ENCODE measurements around the gene ANKRD24.
"Not testable (repeated sequence)": the region's sequence is repeated elsewhere in the genome, so short reads cannot be mapped to it uniquely, and the experiment has no call there.

Gene ANKRD24

DNA sequence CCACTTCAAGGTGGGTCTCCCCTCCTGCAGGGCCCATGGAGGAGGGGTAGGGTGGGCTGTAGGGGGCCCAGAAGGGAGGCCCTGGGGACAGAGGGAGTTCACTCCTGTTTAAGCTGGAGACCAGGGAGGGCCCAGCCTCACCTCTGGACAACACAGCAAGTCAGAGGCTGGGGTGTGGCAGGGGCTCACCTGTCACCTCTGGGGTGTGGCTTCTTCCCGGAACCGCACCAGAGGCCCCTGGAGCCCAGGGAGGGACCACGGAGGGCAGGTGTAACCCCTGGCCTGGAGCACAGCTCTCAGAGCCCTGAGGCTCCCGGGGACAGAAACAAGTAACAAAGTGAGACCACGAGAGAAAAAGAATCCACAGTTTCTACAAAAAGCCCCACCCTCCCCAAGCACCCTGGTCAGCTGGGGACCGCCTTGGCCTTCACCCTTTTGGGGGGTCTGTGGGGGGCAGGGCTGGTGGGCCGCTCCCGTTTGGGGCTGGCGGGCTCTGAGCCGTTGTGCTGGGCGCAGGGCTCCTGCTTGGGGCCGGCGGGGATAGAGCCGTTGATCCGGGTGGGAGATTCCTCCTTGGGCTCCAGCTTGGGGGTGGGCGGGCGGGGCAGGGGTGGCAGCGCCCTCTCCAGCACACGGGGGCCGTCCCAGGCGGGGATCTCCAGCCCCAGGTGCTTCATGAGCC, 8.1 kb upstream of the ANKRD24 start:
- no peak for DNase-seq

DNA sequence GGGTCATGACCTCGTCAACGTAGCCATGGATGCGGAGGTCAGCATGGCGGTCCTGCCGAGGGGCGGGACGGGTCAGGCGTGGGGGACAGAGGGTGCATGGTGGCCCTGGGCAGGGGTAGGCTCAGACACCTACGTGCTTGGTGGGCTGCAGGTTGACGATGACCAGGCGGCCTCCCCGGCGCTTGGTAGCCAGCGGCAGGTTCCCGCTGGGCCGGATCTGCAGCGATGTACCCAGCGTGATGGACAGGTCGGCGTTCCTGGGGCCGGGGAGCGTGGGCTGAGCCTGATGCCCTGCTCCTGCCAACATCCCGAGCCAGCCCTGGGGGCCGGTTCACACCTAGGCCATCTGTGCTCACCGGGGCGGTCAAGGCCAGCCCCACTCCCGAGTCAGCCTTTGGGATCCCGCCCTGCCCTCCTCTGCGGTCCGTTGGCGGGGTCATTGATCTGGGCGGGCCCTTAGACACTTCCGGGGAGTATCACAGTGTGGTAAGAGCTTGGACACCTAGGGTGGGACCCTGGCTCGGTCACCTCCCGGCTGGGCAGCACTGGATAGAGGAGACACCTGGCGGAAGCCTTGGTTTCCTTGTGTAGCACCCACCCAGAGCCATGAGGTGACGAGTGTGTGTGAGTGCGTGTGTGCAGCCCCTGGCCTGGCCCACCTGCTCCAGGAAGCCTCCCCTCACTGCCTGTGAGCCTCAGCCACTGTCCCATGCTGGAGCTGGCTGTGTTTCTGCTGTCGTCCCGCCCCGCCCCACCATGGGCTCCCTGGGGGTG, 7.4 kb upstream of the ANKRD24 start:
- DNase-seq: no peak

DNA sequence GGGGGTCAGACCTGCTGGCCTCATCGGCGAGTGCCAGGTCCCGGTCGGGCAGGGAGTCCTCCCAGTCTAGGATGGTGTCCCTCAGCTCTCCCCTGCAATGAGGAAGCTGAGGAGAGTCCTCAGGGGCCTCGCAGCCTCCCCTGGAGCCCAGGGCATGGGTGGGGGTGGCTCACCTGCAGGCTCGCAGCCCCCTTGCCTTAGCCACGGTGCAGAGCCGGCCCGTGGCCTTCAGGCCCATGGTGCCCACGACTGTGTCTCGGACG, 6.9 kb upstream of the ANKRD24 start:
- no peak for DNase-seq

DNA sequence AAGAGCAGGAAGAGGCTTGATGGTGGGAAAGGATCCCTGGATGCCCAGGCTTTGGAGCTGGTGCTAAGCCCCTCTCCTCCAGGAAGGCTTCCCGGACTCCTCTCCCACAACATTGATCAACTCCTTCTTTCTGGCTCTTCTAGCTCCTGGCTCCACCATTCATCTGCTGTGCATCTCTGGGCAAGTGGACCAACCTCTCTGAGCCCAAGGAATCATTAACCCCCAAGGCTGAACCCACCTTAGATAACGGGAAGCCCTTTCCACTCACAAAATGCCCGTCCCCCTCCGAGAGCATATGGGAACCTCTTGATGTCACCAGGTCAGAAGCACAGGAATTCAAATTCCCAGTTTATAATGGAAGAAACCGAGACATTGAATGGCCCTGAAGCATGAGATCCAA, 5.3 kb upstream of the ANKRD24 start:
- no peak for DNase-seq

DNA sequence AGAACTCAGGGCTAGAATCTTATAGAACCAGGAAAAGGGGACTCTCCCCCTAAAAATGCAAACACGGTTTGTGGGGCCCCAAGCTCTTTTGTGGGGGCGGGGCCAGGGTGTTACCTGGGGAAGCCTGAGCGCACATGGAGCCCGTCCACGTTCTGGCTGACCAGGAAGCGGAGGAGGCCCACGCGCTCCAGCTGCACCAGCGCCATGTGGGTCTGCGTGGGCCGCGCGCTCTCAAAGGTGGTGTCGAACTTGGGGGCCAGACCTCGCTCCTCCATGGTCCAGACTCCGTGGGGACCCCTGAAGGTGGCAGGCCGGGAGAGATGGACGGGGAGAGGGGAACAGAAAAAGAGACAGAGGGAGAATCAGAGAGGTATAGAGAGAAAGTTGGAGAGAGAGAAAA, 3.5 kb upstream of the ANKRD24 start:
- no peak for DNase-seq

DNA sequence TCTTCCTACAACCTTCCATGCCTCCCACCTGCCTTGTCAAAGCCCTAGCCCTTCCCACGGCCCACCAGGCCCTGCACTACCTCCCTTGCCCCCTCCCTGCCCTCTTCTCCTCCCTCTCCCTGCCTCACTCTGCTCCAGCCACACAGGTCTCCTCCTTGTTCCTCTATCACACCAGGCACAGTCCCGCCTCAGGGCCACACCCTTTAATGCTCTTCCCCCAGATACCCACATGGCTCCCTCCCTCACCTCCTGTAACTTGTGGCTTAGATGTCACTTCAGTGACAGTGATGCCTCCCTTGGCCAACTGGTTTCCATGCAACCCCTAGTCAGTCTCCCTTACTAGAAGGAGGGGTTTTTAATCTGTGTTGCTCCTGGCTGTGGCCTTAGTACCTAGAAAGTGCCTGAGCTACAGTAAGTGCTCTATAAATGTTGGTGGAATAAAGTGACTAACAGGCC, 1.4 kb upstream of the ANKRD24 start:
- DNase-seq: no peak

DNA sequence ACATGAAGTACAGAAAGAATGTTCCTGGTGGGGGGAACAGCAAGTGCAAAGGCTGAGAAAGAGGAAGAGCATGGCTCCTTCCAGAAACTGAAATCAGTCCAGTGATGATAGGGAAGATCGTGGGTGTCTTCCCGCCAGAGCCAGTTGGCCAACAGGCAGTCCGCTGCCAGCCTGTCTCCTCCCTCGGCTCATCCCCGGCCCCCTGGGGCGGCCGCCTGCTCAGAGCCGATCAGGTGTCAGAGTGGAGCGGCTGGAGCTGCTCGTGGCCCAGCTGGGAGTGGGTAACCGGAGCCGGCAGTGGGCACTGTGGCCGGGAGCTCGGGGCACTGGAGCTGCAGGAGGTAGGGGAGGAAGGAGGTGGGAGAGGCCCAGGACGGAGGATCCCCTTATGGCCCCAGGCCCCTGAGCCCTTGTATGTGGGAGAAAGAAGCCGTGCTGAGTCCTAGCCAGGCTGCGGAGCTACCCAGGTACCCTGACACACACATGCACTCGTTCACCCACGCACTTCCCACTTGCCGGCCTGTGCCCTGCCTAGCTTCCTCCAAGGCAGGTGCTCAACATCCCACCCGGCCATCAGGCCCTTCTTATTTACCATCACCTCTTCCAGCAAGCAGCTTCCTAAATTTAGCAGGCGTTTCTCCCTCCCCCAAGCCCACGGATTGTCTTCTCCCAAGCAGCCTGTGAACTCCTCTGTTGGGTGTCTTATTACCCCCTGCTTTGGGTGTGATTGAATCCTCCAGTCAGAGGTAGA, 1.7 kb downstream of the ANKRD24 start:
- no peak for DNase-seq

DNA sequence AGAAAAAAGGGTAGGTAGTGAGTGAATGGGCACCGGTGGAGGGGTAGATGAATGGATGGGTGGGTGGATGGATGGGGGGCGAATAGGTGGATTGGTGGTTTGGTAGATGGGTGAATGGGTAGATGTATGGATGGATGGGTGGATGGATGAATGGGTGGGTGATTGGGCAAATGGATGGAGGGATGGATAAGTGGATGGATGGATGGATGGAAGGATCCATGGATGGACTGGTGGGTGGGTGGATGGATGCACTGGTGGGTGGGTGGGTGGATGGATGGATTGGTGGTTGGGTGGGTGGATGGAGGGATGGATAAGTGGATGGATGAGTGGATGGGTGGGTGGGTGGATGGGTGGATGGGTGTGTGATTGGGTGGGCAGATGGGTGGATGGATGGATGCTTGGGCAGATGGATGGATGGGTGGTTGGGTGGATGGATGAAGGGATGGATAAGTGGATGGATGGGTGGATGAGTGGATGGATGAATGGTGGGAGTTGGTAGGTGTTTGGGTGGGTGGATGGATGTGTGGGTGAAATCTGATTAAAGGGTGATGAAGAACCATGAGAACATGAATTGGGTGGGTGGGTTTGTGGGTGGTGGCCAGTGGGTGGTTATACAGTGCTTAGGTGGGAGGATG, 2.3 kb downstream of the ANKRD24 start:
- no peak for DNase-seq

DNA sequence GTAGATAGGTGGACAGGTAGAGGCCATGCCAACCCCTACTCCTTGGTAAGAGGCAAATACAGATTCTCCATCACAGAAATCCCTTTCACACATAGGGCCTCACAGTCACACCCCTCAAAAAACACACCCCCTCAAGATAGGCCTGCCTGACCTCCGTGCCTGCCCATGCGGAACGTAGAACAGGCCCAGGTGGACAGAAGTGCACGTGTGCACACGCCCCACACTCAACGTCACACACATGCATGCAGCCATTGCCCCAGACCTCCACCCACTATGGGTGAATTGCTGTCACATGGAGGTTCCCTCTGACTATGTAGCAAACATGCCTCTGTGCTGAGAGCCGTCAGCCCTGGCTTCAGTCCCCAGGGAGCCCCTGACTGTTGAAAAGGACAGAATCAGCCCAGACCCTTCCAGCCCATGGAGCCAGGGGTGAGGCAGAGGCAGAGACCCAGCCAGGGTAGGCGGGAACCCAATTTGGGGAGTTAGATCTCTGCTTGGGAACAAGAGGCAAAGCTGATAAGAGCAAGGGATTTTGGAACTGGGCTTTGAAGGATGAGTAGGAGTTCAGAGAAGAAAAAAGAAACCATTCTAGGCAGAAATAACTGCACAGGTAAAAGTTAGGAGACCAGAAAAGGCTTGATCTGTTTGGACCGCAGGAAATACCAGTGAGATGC, 3.1 kb downstream of the ANKRD24 start:
- no peak for DNase-seq

DNA sequence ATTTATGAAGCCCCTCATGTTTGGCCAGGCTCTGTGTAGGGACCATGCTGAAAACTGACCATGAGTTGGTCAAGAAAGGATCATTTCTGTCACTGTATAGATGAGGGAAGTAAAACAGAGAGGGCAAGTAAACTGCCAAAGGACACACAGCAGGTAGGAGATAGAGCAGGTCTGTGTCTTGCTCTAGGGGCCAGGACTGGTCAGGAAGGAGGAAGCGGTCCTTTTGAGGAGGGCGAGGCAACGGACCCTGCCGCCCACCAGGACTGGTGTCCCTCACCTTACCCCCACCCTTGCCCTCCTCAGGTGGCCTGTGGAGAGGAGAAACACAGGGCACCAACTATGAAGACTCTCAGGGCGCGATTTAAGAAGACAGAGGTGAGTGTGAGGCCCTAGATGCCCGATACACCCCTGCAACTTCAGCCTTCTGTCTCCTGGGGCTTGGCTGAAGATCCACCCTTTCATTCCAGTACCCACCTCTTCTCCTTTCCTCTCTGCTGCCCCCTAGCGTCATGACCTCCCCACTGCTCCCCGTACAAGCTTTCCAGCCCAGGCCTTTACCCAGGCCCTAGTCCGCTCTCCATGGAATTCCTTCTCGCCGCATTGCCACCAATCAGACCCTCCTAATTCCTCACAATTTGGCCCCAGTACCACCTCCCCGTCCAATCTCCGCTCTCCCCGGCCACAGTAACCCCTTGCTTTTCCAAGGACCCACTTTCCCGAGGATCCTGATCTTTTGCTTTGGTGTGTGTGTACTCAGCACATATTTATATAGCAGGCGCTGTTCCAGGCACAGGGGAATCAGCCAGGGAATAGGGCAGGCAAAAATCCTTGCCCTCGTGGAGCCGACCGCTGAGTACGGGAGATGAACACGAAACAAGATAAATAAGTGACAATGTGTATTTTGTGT, 3.9 kb downstream of the ANKRD24 start:
- DNase-seq: no peak

DNA sequence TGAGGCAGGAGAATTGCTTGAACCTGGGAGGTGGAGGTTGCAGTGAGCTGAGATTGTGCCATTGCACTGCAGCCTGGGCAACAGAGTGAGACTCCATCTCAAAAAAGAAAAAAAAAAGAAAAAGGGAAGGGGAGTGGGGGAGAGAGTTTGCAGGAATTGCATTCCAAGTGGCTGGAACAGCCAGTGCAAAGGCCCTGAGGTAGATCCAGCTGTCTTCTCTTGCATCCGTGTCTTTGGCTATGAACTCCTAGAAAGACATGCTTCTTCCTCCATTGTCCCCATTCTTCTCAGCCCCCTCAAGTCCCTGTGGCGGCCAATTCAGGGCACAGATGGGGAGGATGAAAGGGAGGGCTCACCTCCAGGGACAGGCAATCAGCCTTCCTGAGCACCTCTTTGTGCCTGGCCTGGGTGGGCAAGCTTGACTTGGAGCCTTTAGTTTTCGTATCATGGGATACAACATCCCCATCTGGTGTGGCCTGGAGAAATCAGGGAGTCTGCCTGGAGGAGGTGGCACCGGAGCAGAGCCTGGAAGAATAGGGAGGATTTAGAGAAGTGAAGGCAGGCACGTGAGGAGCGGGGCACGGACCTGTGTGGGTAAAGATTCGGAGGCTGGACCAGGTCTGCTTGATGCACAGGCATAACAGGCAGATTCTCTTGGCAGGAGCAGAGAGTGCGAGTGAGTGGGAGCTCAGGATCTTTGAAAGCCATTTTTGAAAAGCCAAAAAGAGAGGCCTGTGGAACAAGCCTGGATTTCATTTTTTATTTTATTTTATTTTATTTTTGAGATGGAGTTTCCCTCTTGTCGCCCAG, 5.0 kb downstream of the ANKRD24 start:
- DNase-seq: no peak

DNA sequence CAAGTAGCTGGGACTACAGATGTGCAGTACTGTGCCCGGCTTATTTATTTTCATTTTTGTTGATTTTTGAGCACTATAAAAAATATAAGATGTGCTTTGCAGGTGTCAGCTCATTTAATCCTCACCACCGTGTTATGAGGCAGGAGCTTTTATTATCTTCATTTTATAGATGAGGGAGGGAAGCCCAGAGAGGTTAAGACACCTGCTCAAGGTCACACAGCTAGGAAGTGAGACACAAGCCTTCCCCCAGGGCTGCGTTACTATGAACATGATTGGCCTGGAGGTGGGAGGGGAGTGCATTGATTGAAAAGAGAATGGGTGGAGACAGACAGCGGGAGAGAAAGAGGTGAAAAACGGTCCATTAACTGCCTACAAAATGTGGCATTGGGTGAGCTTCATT, 7.2 kb downstream of the ANKRD24 start:
- DNase-seq: no peak

DNA sequence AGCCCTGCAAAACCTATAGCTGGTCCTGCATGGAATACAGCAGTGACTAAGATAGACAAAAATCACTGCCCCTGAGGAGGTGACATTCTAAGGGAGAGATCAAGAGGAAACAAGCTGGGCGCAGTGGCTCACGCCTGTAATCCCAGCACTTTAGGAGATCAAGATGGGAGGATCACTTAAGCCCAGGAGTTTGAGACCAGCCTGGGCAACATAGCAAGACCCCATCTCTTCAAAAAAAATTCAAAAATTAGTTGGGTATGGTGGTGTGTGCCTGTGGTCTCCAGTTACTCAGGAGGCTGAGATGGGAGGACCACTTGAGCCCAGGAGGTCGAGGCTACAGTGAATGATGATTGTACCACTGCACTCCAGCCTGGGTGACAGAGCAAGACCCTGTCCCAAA, 10.0 kb downstream of the ANKRD24 start:
- not testable (repeated sequence) for DNase-seq

DNA sequence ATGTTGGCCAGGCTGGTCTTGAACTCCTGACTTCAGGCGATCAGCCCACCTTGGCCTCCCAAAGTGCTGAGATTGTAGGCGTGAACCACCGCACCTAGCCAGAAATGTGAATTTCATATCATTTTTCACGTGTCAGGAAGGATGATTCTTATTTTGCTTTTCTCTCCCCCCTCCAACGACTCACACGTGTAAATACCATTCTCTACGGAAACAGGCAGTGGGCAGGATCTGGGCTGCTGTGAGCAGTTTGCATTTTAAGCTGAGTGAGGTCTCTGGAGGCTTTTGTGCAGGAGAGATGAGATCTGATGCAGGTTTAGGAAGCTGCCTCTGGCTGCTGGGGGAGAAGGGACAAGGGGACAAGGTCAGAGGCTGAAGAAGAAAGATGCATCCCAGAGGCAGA, 11.9 kb downstream of the ANKRD24 start:
- DNase-seq: no peak

DNA sequence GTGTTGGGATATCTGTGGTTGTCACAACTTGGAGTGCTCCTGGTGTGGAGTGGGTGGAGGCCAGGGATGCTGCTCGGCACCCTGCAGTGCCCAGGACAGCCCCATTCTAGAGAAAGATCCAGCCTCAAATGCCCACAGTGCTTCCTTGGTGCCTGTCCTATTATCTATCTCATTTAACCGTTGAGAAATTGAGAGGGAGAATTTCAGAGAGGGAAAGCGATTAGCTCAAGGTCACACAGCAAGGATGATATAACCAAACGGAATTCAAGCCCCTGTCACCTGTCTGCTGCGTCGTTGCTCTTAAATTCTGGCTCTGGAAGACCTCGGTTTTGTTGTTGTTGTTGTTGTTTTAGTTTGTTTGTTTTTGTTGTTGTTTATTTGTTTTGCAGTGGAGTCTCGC, 13.5 kb downstream of the ANKRD24 start:
- DNase-seq: no peak

DNA sequence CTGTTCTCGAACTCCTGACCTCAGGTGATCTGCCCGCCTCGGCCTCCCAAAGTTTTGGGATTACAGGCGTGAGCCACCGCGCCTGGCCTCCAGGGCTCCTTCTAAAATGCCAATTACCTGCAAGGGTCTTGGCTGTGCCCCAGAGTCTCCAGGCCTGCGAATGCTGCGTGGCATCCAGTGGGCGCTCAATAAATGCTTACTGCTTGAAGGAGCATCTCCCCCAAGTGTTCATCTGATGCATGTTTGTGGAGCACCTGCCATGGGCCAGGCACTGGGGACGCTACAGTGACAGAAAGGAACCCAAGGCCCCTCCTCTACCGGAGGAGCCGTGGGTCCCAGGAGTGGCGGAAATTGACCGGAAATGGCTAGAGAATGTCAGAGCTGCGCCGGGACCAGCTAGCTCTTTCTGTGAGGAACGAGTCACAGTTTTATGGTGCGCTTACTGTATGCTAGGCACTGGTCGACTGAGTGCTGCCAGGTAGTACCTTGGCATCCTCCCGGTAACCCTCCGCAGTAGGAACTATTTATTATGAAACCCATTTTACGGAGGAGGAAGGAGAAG, 14.2 kb downstream of the ANKRD24 start:
- no peak for DNase-seq

DNA sequence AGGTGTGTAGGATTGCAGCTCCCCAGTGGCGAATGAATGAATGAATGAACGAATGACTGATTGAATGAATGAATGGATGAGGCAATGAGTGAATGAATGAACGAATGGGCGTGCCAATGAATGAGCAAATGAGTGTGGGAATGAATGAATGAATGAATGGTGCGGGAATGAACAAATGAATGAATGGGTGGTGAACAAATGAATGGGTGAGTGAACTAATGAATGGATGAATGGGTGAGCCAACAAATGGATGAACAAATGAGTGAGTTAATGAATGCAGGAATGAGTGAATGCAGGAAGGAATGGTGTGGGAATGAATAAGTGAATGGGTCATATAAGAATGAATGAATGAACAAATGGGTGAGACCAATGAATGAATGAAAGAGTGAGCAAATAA, 14.7 kb downstream of the ANKRD24 start:
- no peak for DNase-seq

DNA sequence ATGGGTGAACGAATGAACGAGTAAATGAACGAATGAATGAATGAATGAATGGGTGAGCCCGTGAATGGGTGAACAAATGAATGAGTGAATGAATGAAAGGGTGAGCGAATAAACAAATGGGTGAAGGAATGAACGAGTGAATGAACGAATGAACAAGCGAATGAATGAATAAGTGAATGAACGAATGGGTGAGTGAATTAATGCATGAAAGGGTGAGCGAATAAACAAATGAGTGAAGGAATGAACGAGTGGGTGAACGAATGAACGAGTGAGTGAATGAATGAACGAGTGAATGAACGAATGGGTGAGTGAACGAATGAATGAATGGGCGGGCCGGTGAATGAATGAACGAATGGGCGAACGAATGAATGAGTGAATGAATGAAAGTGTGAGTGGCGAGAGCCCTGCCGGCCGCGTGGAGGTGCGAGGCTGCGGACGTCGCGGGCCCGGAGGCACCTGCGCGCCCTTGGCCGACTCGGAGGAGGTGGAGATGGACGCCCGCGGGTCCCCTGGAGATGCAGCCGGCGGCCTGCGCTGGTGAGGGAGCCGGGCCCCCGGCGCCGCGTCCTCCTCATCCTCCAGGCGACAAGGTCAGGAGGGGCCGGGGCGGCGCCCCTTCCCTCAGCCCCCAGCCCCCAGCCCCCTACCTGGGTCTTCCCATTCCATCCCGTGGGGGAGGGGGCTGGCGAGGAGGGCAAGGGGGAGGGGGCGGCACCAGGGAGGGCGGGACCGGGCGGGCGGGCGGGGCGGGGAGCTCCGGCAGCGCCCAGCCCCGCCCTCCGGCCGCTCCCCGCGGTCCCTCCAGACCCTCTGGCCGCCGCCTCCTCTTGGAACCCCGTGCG, 15.4 kb downstream of the ANKRD24 start:
- DNase-seq: no peak

DNA sequence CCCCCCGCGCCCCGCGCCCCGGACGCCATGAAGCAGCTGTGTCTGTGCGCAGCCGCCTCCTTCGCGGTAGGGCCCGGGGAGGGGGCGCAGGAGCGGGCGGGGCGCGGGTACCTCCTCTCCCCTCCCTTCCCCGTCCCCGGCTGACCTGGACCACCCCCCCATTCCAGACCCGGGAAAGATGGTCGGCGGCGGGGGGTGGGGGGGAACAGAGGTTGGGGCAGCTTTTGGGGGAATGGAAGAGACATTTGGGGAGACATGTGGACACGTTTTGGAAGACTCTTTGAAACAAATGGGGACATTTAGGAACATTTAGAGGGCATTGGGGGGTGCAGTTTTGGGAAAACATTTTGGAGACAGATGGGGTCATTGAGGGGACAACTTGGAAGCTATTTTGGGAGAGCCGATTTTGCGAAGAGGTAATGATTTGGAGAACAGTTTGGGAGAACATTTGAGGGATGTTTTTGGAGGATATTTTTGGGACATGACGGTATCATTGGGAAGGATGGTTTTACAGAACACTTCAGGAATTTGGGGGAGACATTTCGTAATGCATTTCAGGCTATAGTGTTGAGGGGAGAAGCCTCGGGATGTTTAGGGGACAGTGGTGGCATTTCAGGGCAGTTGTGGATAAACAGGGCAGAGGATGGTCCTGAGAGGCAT, 16.1 kb downstream of the ANKRD24 start:
- DNase-seq: no peak
